BLaER1 (cell line): ENCODE results near the gene COL13A1.
A peak's percentile ranks its signal among the peaks of the same experiment; 100 is the strongest.

Experiments
- H3K27ac ChIP-seq: shearing (Covaris generic); formaldehyde crosslinking; 2 replicates; pipeline ENCODE4 v1.8.1; 2022
- H3K27me3 ChIP-seq: shearing (Covaris generic); formaldehyde crosslinking; 2 replicates; pipeline ENCODE4 v1.8.1; 2022
- H3K36me3 ChIP-seq: shearing (Covaris generic); formaldehyde crosslinking; 2 replicates; pipeline ENCODE4 v1.8.1; 2022
- H3K4me1 ChIP-seq: shearing (Covaris generic); formaldehyde crosslinking; 2 replicates; pipeline ENCODE4 v1.8.1; 2022
- H3K4me2 ChIP-seq: shearing (Covaris generic); formaldehyde crosslinking; 2 replicates; pipeline ENCODE4 v1.8.1; 2022
- H3K4me3 ChIP-seq: shearing (Covaris generic); formaldehyde crosslinking; 2 replicates; pipeline ENCODE4 v1.8.1; 2022
- H3K9ac ChIP-seq: shearing (Covaris generic); formaldehyde crosslinking; 2 replicates; pipeline ENCODE4 v1.8.1; 2022
- H3K9me3 ChIP-seq: shearing (Covaris generic); formaldehyde crosslinking; 2 replicates; pipeline ENCODE4 v1.8.1; 2022
- H4K20me1 ChIP-seq: shearing (Covaris generic); formaldehyde crosslinking; 2 replicates; pipeline ENCODE4 v1.8.1; 2022
- Cebpa-rat ChIP-seq: shearing (Covaris generic); IDR thresholded peaks from 2 replicates; pipeline ENCODE4 v1.8.1; 2022

COL13A1 gene

GRCh38 chr10:69955897-69956740, 154.4 kb downstream of the COL13A1 start:
- Histone ChIP-seq H3K27me3 (no peaks in the 10 kb centered on the region), H3K4me3 (no peak overlapping the region)
- no peak for TF ChIP-seq Cebpa-rat

GRCh38 chr10:69956741-69957230, 155.1 kb downstream of the COL13A1 start:
- H3K27ac ChIP-seq: no peak overlapping the region
- no peak overlapping the region for H3K9ac ChIP-seq
- no peaks in the 10 kb centered on the region for H3K9me3 ChIP-seq
- H3K4me2 ChIP-seq: no peak overlapping the region
- H3K27me3 ChIP-seq: no peaks in the 10 kb centered on the region
- TF ChIP-seq Cebpa-rat: no peak
- no peaks in the 10 kb centered on the region for H4K20me1 ChIP-seq
- H3K4me1 ChIP-seq: peaks cover 48% of the 10 kb centered on the region
- H3K36me3 ChIP-seq: no peaks in the 10 kb centered on the region
- H3K4me3 ChIP-seq: no peak overlapping the region

More at GRCh38 chr10:69955897-69956740, 154.4 kb downstream of the COL13A1 start:
- Histone ChIP-seq H3K4me2 (no peak overlapping the region), H4K20me1 (no peaks in the 10 kb centered on the region), H3K27ac (no peak overlapping the region), H3K36me3 (no peaks in the 10 kb centered on the region), H3K9ac (no peak overlapping the region), H3K9me3 (no peaks in the 10 kb centered on the region), H3K4me1 (peaks cover 47% of the 10 kb centered on the region)

DNA sequence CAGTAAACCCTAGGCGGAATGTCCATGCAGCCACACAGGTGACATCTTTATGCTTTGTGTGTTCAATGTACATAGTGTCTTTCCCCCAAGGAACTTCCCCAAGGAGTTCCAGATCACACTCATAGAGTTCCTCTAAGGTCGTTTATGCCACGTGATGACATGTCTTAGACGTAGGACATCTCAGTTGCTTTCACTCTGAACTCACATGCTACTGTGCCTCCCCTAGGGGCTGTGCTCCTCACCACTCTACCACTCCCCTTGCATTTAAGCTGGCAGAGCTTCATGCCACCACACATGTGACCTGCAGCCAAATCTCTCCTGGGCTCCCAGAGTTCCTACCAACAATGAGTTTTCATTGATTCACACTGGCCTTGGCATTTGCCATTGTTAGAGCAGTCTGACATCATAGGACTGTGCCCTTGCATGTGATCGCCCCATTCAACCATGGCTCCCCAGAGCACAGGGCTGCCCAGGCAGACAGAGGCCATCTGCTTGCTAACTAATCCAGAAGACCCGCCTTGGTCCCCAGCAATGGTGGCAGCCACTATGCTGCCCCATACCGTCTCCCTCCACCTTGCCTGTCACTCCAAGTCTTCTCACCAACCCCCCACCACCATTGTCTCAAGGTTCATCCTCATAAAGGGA, 155.7 kb downstream of the COL13A1 start:
- H3K27ac ChIP-seq: no peak overlapping the region
- H3K9ac ChIP-seq: no peak overlapping the region
- H3K4me1 ChIP-seq: peaks cover 48% of the 10 kb centered on the region
- TF ChIP-seq Cebpa-rat: no peak
- H3K36me3 ChIP-seq: no peaks in the 10 kb centered on the region
- H3K9me3 ChIP-seq: no peaks in the 10 kb centered on the region
- no peak overlapping the region for H3K4me2 ChIP-seq
- no peak overlapping the region for H3K4me3 ChIP-seq
- no peaks in the 10 kb centered on the region for H4K20me1 ChIP-seq
- H3K27me3 ChIP-seq: no peaks in the 10 kb centered on the region

DNA sequence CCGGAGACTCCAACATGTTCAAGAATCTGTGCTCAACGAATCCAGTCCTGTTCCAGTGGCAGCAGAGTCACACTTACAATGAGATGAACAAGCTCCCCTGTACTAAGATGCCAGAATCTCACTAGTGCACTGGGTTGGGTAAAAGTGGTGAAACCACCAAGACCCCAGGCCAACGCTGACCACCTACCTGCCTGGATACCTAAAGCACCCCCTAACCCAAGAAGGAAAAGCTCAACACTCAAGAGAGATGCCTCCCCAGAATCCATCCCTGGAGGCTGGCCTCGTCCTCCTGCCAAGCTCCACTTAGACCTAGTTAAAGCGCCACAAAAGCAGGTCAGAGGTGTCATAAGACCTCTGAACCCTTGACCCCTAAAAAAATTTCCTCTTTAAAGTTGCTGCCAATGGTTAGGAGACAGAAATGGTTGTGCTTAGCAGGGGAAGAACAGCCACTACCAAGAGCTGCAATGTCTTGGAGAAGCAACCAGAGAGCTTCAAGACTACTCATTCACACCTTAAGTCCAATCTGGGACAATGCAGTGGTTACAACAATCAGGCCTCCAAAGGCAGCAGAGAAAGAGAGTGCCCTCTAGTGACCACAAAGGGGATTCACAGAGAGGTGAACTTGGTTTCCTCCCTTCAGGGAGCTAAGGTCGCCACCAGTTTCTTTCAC, 156.3 kb downstream of the COL13A1 start:
- no peak for TF ChIP-seq Cebpa-rat
- Histone ChIP-seq H3K4me3 (no peak overlapping the region), H3K36me3 (no peaks in the 10 kb centered on the region), H3K9me3 (no peaks in the 10 kb centered on the region), H3K27me3 (no peaks in the 10 kb centered on the region), H3K9ac (no peak overlapping the region), H3K27ac (no peak overlapping the region), H3K4me1 (peaks cover 49% of the 10 kb centered on the region), H3K4me2 (no peak overlapping the region), H4K20me1 (no peaks in the 10 kb centered on the region)

DNA sequence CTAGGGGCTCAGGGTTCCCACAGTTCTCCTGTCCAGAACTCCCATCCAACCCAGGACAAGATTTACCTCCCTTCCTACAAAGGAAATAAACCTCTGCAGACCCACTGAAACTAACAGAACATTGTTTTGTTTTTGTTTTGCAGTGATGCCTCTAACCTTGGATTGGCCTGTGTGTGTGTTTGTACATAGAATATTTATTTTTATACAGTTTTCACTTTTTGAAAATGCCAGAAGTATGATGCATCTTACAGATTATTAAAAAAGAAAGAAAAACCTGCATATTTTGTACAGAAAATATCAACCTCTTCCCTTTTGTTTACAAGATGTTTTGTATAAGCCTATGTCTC, 156.8 kb downstream of the COL13A1 start:
- Histone ChIP-seq H3K36me3 (no peaks in the 10 kb centered on the region), H3K9ac (no peak overlapping the region), H3K4me3 (no peak overlapping the region), H4K20me1 (no peaks in the 10 kb centered on the region), H3K4me1 (peaks cover 49% of the 10 kb centered on the region), H3K9me3 (no peaks in the 10 kb centered on the region), H3K27me3 (no peaks in the 10 kb centered on the region), H3K4me2 (no peak overlapping the region), H3K27ac (no peak overlapping the region)
- no peak for TF ChIP-seq Cebpa-rat

GRCh38 chr10:69959911-69960310, 158.2 kb downstream of the COL13A1 start:
- H3K9ac ChIP-seq: no peak overlapping the region
- H3K4me2 ChIP-seq: peak overlapping the region; percentile 76
- no peaks in the 10 kb centered on the region for H3K9me3 ChIP-seq
- H4K20me1 ChIP-seq: no peaks in the 10 kb centered on the region
- H3K27me3 ChIP-seq: no peaks in the 10 kb centered on the region
- H3K27ac ChIP-seq: 0 out of 2 replicates have a peak overlapping the region, but pooled peaks have one; percentile 7
- H3K4me1 ChIP-seq: peaks cover 50% of the 10 kb centered on the region
- H3K36me3 ChIP-seq: no peaks in the 10 kb centered on the region
- no peak for TF ChIP-seq Cebpa-rat
- H3K4me3 ChIP-seq: no peak overlapping the region

DNA sequence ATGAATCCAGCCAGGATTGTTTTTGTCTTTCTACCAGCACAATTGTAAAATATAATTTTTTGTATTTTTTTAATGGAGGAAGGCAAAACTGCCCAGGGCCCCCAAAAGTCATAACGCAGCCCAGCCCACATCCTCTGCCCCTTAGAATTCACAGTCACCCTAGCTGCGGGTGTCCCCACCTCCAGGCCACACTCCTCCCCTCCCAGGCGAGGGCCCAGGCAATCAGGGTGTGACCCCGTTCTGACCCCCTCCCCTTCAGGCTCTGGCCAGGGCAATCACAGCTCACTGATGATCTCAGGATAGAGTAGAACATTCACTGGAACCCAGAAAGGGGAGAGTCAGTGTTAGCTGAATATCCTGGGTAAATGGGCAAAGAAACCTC, 158.9 kb downstream of the COL13A1 start:
- Histone ChIP-seq H3K36me3 (no peaks in the 10 kb centered on the region), H3K27me3 (no peaks in the 10 kb centered on the region), H3K4me3 (no peak overlapping the region), H3K4me2 (peak overlapping the region; percentile 76), H3K9me3 (no peaks in the 10 kb centered on the region), H3K9ac (no peak overlapping the region), H3K4me1 (peaks cover 50% of the 10 kb centered on the region), H3K27ac (no peak overlapping the region), H4K20me1 (no peaks in the 10 kb centered on the region)
- TF ChIP-seq Cebpa-rat: no peak

DNA sequence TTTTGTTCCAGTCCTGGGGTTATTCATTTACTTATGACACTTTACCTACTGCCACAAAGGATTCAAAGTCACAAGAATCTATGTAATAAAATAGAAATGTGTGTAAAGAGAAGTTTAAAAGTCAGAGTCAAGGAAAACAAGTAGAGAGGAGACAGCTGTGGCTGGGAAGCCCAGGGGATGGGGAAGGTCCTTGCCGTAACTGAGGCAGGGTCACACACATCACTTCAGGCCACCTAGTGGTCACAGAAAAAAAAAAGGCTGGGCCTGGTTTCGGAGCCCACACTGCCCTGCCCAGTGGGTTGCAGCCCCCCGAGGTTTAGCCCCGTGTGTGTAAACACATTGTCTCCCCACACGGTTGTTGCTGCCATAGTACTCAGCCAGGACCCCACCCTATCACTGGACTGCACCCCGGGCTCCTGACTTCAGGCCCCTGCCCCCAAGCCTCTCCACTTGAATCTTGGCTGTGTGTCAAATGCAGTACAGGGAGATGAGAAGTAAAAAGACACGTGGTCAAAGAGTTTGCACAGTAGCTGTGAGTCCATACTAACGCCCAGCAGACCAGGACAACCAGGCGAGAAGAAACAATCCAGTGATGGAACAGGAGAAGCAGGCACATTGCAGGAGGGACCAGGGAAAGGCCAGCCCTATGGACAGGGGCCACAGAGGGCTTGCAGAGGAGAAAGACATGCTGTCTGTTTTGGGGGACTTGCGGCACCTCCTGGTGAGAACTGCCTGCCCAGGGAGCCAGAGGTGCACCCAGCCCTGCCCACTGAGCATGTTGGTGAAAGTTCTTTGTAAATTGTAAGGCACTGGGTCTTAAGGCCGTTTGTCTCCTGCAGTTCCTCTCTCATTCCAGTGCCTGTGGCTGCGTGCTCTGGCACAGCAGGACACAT, 159.5 kb downstream of the COL13A1 start:
- no peaks in the 10 kb centered on the region for H3K36me3 ChIP-seq
- no peak overlapping the region for H3K9ac ChIP-seq
- no peaks in the 10 kb centered on the region for H3K27me3 ChIP-seq
- peaks cover 50% of the 10 kb centered on the region for H3K4me1 ChIP-seq
- H3K4me3 ChIP-seq: no peak overlapping the region
- no peak for TF ChIP-seq Cebpa-rat
- H3K9me3 ChIP-seq: no peaks in the 10 kb centered on the region
- H4K20me1 ChIP-seq: no peaks in the 10 kb centered on the region
- peak overlapping the region; percentile 11; the same call in 1 of the 2 replicates for H3K27ac ChIP-seq
- H3K4me2 ChIP-seq: peak overlapping the region; percentile 76
